Neural cell (in vitro differentiated cells): ENCODE results near the gene TSPAN18. TPM values are rescaled to one million over a fixed set of nuclear protein-coding genes. Genes with fewer than 3 reads are reported as not detected.

Experiments used
- H2AFZ ChIP-seq: fragments of 200-600, 300-800 bp; sonication (generic), shearing (Covaris generic); 2 replicates; pipeline ENCODE4 v1.6.0; 2014; ENCODE audit warnings: low read depth, mild to moderate bottlenecking, antibody characterized with exemption, low read length, moderate library complexity
- H3F3A ChIP-seq: fragments of 200-600 bp; shearing (Covaris generic); 2 replicates; pipeline ENCODE4 v1.6.1; 2016; ENCODE audit warnings: mild to moderate bottlenecking, moderate library complexity, mixed read lengths, antibody characterized with exemption, low read length; ENCODE audit not compliant: insufficient read depth, poor library complexity, severe bottlenecking
- H3K27ac ChIP-seq: fragments of 200-600, 300-800 bp; sonication (generic), shearing (Covaris generic); 2 replicates; pipeline ENCODE4 v1.5.1; 2014; ENCODE audit warnings: mild to moderate bottlenecking, low read length, moderate library complexity
- H3K27me3 ChIP-seq: fragments of 300-800, 200-600 bp; sonication (generic), shearing (Covaris generic); 2 replicates; pipeline ENCODE4 v1.6.0; 2014; ENCODE audit warnings: mild to moderate bottlenecking, low read depth, low read length, moderate library complexity; ENCODE audit not compliant: insufficient read depth
- H3K36me3 ChIP-seq: fragments of 300-800, 200-600 bp; sonication (generic), shearing (Covaris generic); 2 replicates; pipeline ENCODE4 v1.5.1; 2014; ENCODE audit warnings: mild to moderate bottlenecking, antibody characterized with exemption, low read length, moderate library complexity; ENCODE audit not compliant: insufficient read depth
- H3K4me2 ChIP-seq: fragments of 300-800, 200-600 bp; sonication (generic), shearing (Covaris generic); 2 replicates; pipeline ENCODE4 v1.6.0; 2014; ENCODE audit warnings: mild to moderate bottlenecking, low read length
- H3K4me3 ChIP-seq: fragments of 300-800, 200-600 bp; sonication (generic), shearing (Covaris generic); 2 replicates; pipeline ENCODE4 v1.5.1; 2014; ENCODE audit warnings: mild to moderate bottlenecking, low read length, moderate library complexity
- H3K79me2 ChIP-seq: fragments of 200-600 bp; shearing (Covaris generic); replicated peaks from 2 replicates; pipeline ENCODE4 v1.6.0; 2014; ENCODE audit warnings: mild to moderate bottlenecking, low read length, moderate library complexity; ENCODE audit not compliant: insufficient read depth
- H3K9ac ChIP-seq: fragments of 300-800, 200-600 bp; sonication (generic), shearing (Covaris generic); 2 replicates; pipeline ENCODE4 v1.6.1; 2016; ENCODE audit warnings: mild to moderate bottlenecking, low read length, mixed read lengths
- H3K9me2 ChIP-seq: fragments of 200-600 bp; shearing (Covaris generic); 2 replicates; pipeline ENCODE4 v1.6.1; 2016; ENCODE audit warnings: mild to moderate bottlenecking, low read length, mixed read lengths; ENCODE audit not compliant: insufficient read depth
- H3K9me3 ChIP-seq: fragments of 200-600, 300-800 bp; sonication (generic), shearing (Covaris generic); 2 replicates; pipeline ENCODE4 v1.6.1; 2016; ENCODE audit warnings: mild to moderate bottlenecking, mixed run types, low read length, moderate library complexity, mixed read lengths
- H4K20me1 ChIP-seq: fragments of 200-600 bp; shearing (Covaris generic); 2 replicates; pipeline ENCODE4 v1.6.1; 2016; ENCODE audit warnings: mild to moderate bottlenecking, mixed run types; ENCODE audit not compliant: insufficient read depth
- EP300 ChIP-seq: fragments of 450-650 bp; conservative IDR thresholded peaks from 2 replicates; pipeline ENCODE4 v1.6.1; 2014; ENCODE audit warnings: antibody characterized with exemption, mild to moderate bottlenecking, moderate library complexity; ENCODE audit not compliant: poor library complexity, severe bottlenecking
- EZH2 ChIP-seq: fragments of 200-600, 300-800 bp; shearing (Covaris generic), sonication (generic); IDR thresholded peaks from 2 replicates; pipeline ENCODE4 v1.6.1; 2014; ENCODE audit warnings: antibody characterized with exemption, low read length, borderline replicate concordance, mild to moderate bottlenecking; ENCODE audit not compliant: insufficient read depth, poor library complexity, severe bottlenecking
- MXI1 ChIP-seq: fragments of 450-650 bp; conservative IDR thresholded peaks from 2 replicates; pipeline ENCODE4 v1.6.1; 2014; ENCODE audit warnings: antibody characterized with exemption, mild to moderate bottlenecking; ENCODE audit not compliant: poor library complexity, severe bottlenecking
- POLR2AphosphoS5 ChIP-seq: IDR thresholded peaks from 2 replicates; pipeline ENCODE4 v1.6.1; 2012
- RAD21 ChIP-seq: fragments of 450-650 bp; conservative IDR thresholded peaks from 2 replicates; pipeline ENCODE4 v1.6.1; 2014; ENCODE audit warnings: antibody characterized with exemption, mild to moderate bottlenecking, moderate library complexity
- REST ChIP-seq: IDR thresholded peaks from 2 replicates; pipeline ENCODE4 v1.6.1; 2012; ENCODE audit warnings: borderline replicate concordance
- SMC3 ChIP-seq: fragments of 450-650 bp; conservative IDR thresholded peaks from 2 replicates; pipeline ENCODE4 v1.6.1; 2014; ENCODE audit warnings: antibody characterized with exemption, mild to moderate bottlenecking, moderate library complexity; ENCODE audit not compliant: poor library complexity
- TAF1 ChIP-seq: IDR thresholded peaks from 2 replicates; pipeline ENCODE4 v1.6.1; 2012; ENCODE audit warnings: low read depth
- polyA plus RNA-seq: library from polyadenylated mRNA; depleted of rRNA; stranded (reverse); fragments of >200 nt; gene quantifications from 2 replicates; pipeline ENCODE4 v1.2.3, GENCODE V29; 2014
- TF ChIP-seq, protein P1 (sequence below): fragments of 450-650 bp; IDR thresholded peaks from 2 replicates; pipeline ENCODE4 v1.5.1; 2014; ENCODE audit warnings: antibody characterized with exemption, mild to moderate bottlenecking, moderate library complexity; ENCODE audit not compliant: poor library complexity, severe bottlenecking

TSPAN18 gene
- polyA plus RNA-seq, 1 donor from 2014 or later, result 8.4 TPM

DNA sequence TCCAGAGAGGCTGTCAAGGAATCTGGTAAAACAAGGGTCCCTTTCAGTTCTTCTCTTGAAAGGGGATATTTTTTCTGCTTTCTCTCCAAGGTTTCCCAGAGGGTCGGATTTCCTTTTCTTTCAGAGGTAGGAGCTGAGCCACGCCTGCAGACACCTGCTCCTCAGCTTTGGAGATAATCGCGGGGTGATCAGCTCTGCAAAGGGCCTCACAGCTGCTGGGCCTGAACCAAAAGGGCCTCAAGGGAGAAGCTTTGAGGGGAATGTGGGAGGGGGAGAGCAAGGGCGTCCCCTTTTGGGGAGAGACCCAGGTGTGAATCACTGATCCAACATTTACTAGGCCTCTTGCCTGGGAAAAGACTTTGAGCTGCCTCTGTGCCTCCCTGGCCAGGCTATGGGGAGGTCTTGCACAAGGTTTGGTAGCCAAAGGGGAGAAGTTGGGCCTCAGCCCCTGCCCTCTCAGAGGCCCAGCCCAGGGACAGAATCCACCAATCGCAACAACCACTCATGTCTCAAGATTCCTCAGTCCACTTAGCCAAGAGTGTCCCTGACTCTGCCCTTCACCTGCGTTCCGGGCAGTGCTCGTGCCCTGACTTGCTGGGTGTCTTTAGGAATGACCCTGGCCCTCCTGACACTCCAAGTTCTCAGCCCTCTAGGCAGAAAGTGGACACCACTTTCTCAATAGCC is 237.9 kb downstream of the TSPAN18 start:
- Histone ChIP-seq H2AFZ (no peak overlapping the region), H3K9me3 (no peaks in the 10 kb centered on the region), H3F3A (no peaks in the 10 kb centered on the region), H4K20me1 (no peaks in the 10 kb centered on the region), H3K27me3 (no peaks in the 10 kb centered on the region), H3K79me2 (no peaks in the 10 kb centered on the region), H3K9ac (no peak overlapping the region), H3K4me3 (no peak overlapping the region), H3K4me2 (no peak overlapping the region), H3K9me2 (no peaks in the 10 kb centered on the region), H3K36me3 (no peaks in the 10 kb centered on the region), H3K27ac (no peak overlapping the region)
- TF ChIP-seq REST, result no peak
- TF ChIP-seq, protein P1, sequence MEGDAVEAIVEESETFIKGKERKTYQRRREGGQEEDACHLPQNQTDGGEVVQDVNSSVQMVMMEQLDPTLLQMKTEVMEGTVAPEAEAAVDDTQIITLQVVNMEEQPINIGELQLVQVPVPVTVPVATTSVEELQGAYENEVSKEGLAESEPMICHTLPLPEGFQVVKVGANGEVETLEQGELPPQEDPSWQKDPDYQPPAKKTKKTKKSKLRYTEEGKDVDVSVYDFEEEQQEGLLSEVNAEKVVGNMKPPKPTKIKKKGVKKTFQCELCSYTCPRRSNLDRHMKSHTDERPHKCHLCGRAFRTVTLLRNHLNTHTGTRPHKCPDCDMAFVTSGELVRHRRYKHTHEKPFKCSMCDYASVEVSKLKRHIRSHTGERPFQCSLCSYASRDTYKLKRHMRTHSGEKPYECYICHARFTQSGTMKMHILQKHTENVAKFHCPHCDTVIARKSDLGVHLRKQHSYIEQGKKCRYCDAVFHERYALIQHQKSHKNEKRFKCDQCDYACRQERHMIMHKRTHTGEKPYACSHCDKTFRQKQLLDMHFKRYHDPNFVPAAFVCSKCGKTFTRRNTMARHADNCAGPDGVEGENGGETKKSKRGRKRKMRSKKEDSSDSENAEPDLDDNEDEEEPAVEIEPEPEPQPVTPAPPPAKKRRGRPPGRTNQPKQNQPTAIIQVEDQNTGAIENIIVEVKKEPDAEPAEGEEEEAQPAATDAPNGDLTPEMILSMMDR, result no peak
- TF ChIP-seq EZH2, result no peak
- no peak for TF ChIP-seq EP300

- Histone ChIP-seq H2AFZ (no peak overlapping the region), H3K9me2 (no peaks in the 10 kb centered on the region), H4K20me1 (no peaks in the 10 kb centered on the region), H3K4me3 (no peak overlapping the region), H3F3A (no peaks in the 10 kb centered on the region), H3K27me3 (no peaks in the 10 kb centered on the region), H3K79me2 (no peaks in the 10 kb centered on the region), H3K9me3 (no peaks in the 10 kb centered on the region), H3K9ac (no peak overlapping the region), H3K27ac (no peak overlapping the region), H3K4me2 (no peak overlapping the region), H3K36me3 (no peaks in the 10 kb centered on the region)
- TF ChIP-seq SMC3 (no peak), MXI1 (no peak), EZH2 (no peak), EP300 (no peak), REST (no peak), TAF1 (no peak), RAD21 (no peak), POLR2AphosphoS5 (no peak)
- TF ChIP-seq, protein P1, result no peak
Measured at GRCh38 chr11:44966694-44967093, 239.9 kb downstream of the TSPAN18 start.
